ENCODE measurements around the gene MB.

DNA sequence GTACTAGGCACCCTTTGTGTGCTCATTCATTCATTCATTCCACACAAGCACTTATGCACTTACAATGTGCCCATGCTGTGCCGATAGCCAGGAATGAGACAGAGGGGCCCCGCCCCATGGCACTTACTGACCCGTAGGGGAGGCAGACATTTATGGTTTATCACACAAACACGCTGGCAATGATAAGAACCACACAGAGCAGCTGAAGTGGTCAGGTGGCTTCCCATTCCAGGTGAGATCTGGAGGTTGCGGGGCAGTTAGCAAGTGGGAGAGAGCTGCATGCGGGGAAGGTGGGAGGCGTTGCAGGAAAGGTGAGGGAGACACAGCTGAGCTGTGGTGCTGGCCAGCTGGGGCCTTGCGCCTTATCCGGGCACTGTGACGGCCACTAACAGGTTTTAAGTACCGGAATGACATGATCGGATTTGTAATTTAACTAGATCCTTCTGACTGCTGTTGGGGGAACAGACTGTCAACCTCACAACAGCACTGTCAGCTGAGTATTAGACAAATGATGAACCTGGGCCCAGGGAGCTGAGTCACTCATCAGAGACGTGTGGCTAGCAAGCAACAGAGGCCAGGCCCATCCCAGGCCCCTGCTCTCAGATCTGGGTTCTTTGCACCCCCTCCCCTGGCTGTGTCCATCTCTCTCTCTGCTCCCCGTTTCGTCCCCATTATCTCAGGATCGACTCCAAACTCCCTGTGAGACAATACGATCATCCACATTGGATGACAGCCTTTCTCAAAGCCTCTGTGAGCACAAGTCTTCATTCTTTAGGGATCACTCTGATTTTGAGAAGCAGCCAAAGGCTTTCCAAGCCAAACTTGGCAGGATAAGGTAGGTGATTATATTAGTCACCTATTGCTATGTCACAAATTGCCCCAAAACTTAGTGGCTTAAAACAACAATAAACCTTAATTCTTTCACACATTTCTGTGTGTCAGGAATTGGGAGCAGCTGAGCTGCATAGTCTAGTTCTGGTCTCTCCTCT is 48.1 kb downstream of the MB start:
- no peak for TF ChIP-seq EZH2 (IDR thresholded peaks at IDR 0.05; ENCODE audit: borderline replicate concordance, insufficient read depth, low read length, poor library complexity, severe bottlenecking)
- TF ChIP-seq, protein P1, sequence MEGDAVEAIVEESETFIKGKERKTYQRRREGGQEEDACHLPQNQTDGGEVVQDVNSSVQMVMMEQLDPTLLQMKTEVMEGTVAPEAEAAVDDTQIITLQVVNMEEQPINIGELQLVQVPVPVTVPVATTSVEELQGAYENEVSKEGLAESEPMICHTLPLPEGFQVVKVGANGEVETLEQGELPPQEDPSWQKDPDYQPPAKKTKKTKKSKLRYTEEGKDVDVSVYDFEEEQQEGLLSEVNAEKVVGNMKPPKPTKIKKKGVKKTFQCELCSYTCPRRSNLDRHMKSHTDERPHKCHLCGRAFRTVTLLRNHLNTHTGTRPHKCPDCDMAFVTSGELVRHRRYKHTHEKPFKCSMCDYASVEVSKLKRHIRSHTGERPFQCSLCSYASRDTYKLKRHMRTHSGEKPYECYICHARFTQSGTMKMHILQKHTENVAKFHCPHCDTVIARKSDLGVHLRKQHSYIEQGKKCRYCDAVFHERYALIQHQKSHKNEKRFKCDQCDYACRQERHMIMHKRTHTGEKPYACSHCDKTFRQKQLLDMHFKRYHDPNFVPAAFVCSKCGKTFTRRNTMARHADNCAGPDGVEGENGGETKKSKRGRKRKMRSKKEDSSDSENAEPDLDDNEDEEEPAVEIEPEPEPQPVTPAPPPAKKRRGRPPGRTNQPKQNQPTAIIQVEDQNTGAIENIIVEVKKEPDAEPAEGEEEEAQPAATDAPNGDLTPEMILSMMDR (IDR thresholded peaks at IDR 0.05; ENCODE audit: poor library complexity, severe bottlenecking), result no peak
- no peak for TF ChIP-seq MXI1 (conservative IDR thresholded peaks at IDR 0.05; ENCODE audit: poor library complexity, severe bottlenecking)
- no peak for TF ChIP-seq POLR2AphosphoS5 (IDR thresholded peaks at IDR 0.05)
- TF ChIP-seq SMC3 (conservative IDR thresholded peaks at IDR 0.05; ENCODE audit: poor library complexity), result no peak
- no peak for TF ChIP-seq TAF1 (IDR thresholded peaks at IDR 0.05; ENCODE audit: low read depth)
- TF ChIP-seq, protein P2, sequence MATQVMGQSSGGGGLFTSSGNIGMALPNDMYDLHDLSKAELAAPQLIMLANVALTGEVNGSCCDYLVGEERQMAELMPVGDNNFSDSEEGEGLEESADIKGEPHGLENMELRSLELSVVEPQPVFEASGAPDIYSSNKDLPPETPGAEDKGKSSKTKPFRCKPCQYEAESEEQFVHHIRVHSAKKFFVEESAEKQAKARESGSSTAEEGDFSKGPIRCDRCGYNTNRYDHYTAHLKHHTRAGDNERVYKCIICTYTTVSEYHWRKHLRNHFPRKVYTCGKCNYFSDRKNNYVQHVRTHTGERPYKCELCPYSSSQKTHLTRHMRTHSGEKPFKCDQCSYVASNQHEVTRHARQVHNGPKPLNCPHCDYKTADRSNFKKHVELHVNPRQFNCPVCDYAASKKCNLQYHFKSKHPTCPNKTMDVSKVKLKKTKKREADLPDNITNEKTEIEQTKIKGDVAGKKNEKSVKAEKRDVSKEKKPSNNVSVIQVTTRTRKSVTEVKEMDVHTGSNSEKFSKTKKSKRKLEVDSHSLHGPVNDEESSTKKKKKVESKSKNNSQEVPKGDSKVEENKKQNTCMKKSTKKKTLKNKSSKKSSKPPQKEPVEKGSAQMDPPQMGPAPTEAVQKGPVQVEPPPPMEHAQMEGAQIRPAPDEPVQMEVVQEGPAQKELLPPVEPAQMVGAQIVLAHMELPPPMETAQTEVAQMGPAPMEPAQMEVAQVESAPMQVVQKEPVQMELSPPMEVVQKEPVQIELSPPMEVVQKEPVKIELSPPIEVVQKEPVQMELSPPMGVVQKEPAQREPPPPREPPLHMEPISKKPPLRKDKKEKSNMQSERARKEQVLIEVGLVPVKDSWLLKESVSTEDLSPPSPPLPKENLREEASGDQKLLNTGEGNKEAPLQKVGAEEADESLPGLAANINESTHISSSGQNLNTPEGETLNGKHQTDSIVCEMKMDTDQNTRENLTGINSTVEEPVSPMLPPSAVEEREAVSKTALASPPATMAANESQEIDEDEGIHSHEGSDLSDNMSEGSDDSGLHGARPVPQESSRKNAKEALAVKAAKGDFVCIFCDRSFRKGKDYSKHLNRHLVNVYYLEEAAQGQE (IDR thresholded peaks at IDR 0.05; ENCODE audit: borderline replicate concordance), result no peak
- no peak for TF ChIP-seq RAD21 (conservative IDR thresholded peaks at IDR 0.05)

Measured in neural cell (in vitro differentiated cells).